SU-DHL-6 (cell line): ENCODE results near the gene GAN.

Source experiments
- H2AFZ ChIP-seq: fragments of 200-600 bp; sonication (generic); 2 replicates; pipeline ENCODE4 v1.6.1; 2014; ENCODE audit warnings: low read depth, mild to moderate bottlenecking, moderate library complexity, mixed read lengths, antibody characterized with exemption, low read length; ENCODE audit not compliant: severe bottlenecking
- H3F3A ChIP-seq: fragments of 200-600 bp; shearing (Covaris generic); 2 replicates; pipeline ENCODE4 v1.6.0; 2016; ENCODE audit warnings: antibody characterized with exemption, mild to moderate bottlenecking; ENCODE audit not compliant: insufficient read depth
- H3K27ac ChIP-seq: fragments of 200-600 bp; sonication (generic); 2 replicates; pipeline ENCODE4 v1.5.1; 2016; ENCODE audit warnings: low read depth, mild to moderate bottlenecking, low read length, moderate library complexity, mixed read lengths
- H3K27me3 ChIP-seq: fragments of 200-600 bp; sonication (generic), shearing (Covaris generic); 2 replicates; pipeline ENCODE4 v1.6.0; 2014; ENCODE audit warnings: mild to moderate bottlenecking, low read length
- H3K36me3 ChIP-seq: fragments of 200-600 bp; sonication (generic); 2 replicates; pipeline ENCODE4 v1.6.1; 2014; ENCODE audit warnings: mild to moderate bottlenecking, low read length, mixed read lengths
- H3K4me2 ChIP-seq: fragments of 300-600, 200-600 bp; shearing (Covaris generic), sonication (generic); 2 replicates; pipeline ENCODE4 v1.6.0; 2014; ENCODE audit warnings: low read length, low read depth, mild to moderate bottlenecking; ENCODE audit not compliant: poor library complexity, severe bottlenecking
- H3K4me3 ChIP-seq: fragments of 200-600 bp; sonication (generic); 2 replicates; pipeline ENCODE4 v1.5.1; 2014; ENCODE audit warnings: antibody characterized with exemption, low read length, mild to moderate bottlenecking, mixed read lengths; ENCODE audit not compliant: insufficient read depth, poor library complexity, severe bottlenecking
- H3K79me2 ChIP-seq: fragments of 200-600 bp; sonication (generic); 2 replicates; pipeline ENCODE4 v1.6.1; 2014; ENCODE audit warnings: mild to moderate bottlenecking, low read length, moderate library complexity; ENCODE audit not compliant: insufficient read depth
- H3K9ac ChIP-seq: fragments of 200-600 bp; sonication (generic); 2 replicates; pipeline ENCODE4 v1.7.0; 2014; ENCODE audit warnings: mild to moderate bottlenecking, low read length
- H3K9me2 ChIP-seq: fragments of 200-600 bp; sonication (generic); replicated peaks from 2 replicates; pipeline ENCODE4 v1.6.1; 2014; ENCODE audit warnings: low read length; ENCODE audit not compliant: insufficient read depth
- H3K9me3 ChIP-seq: fragments of 200-600 bp; sonication (generic); 2 replicates; pipeline ENCODE4 v1.6.1; 2014; ENCODE audit warnings: low read length, mixed read lengths; ENCODE audit not compliant: insufficient read depth
- H4K20me1 ChIP-seq: fragments of 200-600 bp; sonication (generic); 2 replicates; pipeline ENCODE4 v1.6.1; 2014; ENCODE audit warnings: low read depth, mild to moderate bottlenecking, antibody characterized with exemption, low read length, moderate library complexity, mixed read lengths
- EZH2phosphoT487 ChIP-seq: fragments of 200-600 bp; sonication (generic), shearing (Covaris generic); conservative IDR thresholded peaks from 2 replicates; pipeline ENCODE4 v1.6.1; 2018; ENCODE audit warnings: mild to moderate bottlenecking, antibody characterized with exemption, low read length, moderate library complexity, mixed read lengths
- TF ChIP-seq, protein P1 (sequence below): fragments of 200-600 bp; sonication (generic); IDR thresholded peaks from one replicate; pipeline ENCODE4 v1.5.1; 2017; ENCODE audit warnings: antibody characterized with exemption, mild to moderate bottlenecking, low read length, moderate library complexity; ENCODE audit not compliant: insufficient read depth, poor library complexity, severe bottlenecking

The GAN gene

DNA sequence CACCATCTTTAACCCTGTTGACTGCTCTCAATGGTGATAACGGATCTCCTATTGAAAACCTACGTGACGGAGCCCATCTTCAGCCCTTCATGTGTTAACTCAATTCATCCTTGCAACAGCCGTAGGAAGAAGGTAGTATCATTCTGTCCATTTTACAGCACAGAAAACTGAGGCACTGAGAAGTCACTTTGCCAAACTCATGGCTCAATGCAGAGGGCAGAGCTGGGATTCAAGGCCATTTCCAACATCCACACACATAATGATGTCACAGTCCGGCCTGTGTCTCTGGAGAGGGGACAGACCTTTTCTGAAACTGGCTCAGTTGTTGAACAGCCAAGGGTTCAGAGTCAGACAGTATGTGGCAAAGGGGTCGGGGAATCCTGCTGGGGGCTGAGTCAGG is 77.2 kb downstream of the GAN start:
- Histone ChIP-seq H3K36me3 (no peaks in the 10 kb centered on the region), H3K9me2 (no peaks in the 10 kb centered on the region), H4K20me1 (no peaks in the 10 kb centered on the region), H3K27ac (no peak overlapping the region), H3K4me3 (no peak overlapping the region), H3K27me3 (no peaks in the 10 kb centered on the region), H3K79me2 (no peaks in the 10 kb centered on the region), H2AFZ (no peak overlapping the region), H3K9ac (no peak overlapping the region), H3K9me3 (no peaks in the 10 kb centered on the region), H3K4me2 (no peak overlapping the region), H3F3A (no peaks in the 10 kb centered on the region)
- TF ChIP-seq, protein P1, sequence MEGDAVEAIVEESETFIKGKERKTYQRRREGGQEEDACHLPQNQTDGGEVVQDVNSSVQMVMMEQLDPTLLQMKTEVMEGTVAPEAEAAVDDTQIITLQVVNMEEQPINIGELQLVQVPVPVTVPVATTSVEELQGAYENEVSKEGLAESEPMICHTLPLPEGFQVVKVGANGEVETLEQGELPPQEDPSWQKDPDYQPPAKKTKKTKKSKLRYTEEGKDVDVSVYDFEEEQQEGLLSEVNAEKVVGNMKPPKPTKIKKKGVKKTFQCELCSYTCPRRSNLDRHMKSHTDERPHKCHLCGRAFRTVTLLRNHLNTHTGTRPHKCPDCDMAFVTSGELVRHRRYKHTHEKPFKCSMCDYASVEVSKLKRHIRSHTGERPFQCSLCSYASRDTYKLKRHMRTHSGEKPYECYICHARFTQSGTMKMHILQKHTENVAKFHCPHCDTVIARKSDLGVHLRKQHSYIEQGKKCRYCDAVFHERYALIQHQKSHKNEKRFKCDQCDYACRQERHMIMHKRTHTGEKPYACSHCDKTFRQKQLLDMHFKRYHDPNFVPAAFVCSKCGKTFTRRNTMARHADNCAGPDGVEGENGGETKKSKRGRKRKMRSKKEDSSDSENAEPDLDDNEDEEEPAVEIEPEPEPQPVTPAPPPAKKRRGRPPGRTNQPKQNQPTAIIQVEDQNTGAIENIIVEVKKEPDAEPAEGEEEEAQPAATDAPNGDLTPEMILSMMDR, result no peak
- TF ChIP-seq EZH2phosphoT487, result no peak

DNA sequence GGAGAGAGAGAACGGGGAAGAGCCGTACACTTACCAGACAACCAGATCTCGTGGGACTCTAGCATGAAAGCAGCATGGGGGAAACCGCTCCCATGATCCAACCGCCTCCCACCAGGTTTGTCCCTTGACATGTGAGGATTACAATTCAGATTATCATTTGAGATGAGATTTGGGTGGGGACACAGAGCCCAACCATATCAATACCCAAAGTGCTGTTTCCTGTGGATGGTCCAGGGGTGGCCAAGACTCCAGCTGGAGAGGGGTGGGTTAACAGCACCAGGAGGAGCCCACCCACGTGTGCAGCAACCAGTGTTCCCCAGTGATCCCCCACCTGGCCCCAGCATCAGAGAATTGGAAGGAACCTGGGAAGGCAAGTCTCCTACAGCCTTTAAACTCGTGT is 79.7 kb downstream of the GAN start:
- Histone ChIP-seq H3K9me2 (no peaks in the 10 kb centered on the region), H3K27ac (no peak overlapping the region), H3K36me3 (no peaks in the 10 kb centered on the region), H3K9me3 (no peaks in the 10 kb centered on the region), H3K9ac (no peak overlapping the region), H4K20me1 (no peaks in the 10 kb centered on the region), H3K27me3 (no peaks in the 10 kb centered on the region), H3K79me2 (no peaks in the 10 kb centered on the region), H3K4me2 (no peak overlapping the region), H3K4me3 (no peak overlapping the region), H2AFZ (no peak overlapping the region), H3F3A (no peaks in the 10 kb centered on the region)
- TF ChIP-seq, protein P1, result no peak
- no peak for TF ChIP-seq EZH2phosphoT487

DNA sequence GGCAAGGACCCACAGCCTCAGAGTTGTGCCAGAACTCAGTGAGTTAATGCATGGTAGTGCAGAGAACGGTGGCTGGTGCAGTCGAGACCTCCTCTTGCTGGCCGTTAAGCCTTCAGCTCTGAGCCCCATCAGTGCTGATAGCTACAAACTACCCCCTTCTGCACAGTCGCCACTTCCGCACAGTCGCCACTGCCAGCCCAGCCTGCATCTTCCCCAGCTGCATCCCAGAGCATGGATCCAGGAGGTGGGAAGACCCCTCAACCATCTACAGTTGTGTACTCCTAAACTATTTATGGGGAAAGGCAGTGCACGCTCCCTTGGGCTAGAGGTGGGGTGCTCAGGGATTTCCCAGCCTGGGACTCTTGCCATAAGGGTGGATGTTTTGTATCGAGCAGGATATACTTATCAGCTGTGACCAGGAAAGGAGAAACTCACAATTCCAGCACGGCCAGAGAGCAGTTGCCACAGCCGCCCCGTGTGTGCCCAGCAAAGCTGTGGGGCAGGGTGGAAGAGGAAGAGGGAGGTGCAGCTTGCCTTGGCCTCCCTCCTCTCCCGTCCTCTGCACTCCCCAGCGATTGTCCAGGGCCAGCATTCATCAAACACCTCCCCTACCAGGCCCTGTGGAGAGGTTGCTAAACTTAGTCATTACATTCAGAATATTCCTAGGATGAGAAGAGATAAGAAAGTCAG is 80.3 kb downstream of the GAN start:
- Histone ChIP-seq H2AFZ (no peak overlapping the region), H3K79me2 (no peaks in the 10 kb centered on the region), H3K27me3 (no peaks in the 10 kb centered on the region), H3K4me3 (no peak overlapping the region), H4K20me1 (no peaks in the 10 kb centered on the region), H3K9ac (no peak overlapping the region), H3K4me2 (no peak overlapping the region), H3K27ac (no peak overlapping the region), H3K9me2 (no peaks in the 10 kb centered on the region), H3F3A (no peaks in the 10 kb centered on the region), H3K36me3 (no peaks in the 10 kb centered on the region), H3K9me3 (no peaks in the 10 kb centered on the region)
- TF ChIP-seq, protein P1, result no peak
- TF ChIP-seq EZH2phosphoT487, result no peak
